HEK293 (cell line): Measurements from ENCODE around the gene CRBN.

Experiments used
- CTCF ChIA-PET: fragments of 350-600 bp; formaldehyde crosslinking; extraction: SDS; loops from one replicate; lab custom pipeline; 2021; ENCODE audit warnings: antibody characterized with exemption; lab: Yijun Ruan, JAX
- POLR2A ChIA-PET: fragments of 300-600 bp; formaldehyde crosslinking; extraction: SDS; loops from one replicate; lab custom pipeline; 2020; ENCODE audit warnings: antibody characterized with exemption, inconsistent platforms; lab: Yijun Ruan, JAX
- H3K27ac ChIP-seq: fragments of 200-500 bp; sonication (Bioruptor generic); 2 replicates; pipeline ENCODE4 v1.5.1; 2014; ENCODE audit warnings: low read depth, low read length, control low read depth, inconsistent platforms; ENCODE audit errors: extremely low read depth
- H3K36me3 ChIP-seq, 2 experiments: fragments of 200-500 bp in 1 of 2; sonication (Bioruptor generic) in 1 of 2; 1 replicate in 1 of 2; 2 replicates in 1 of 2; pipeline ENCODE4 v1.5.1; 2014 to 2017; ENCODE audit warnings: inconsistent platforms in 2 of 2, low read length in 2 of 2; ENCODE audit not compliant: control insufficient read depth in 2 of 2, insufficient read depth in 1 of 2
- H3K4me1 ChIP-seq: fragments of 200-500 bp; sonication (Bioruptor generic); 2 replicates; pipeline ENCODE4 v1.5.1; 2014; ENCODE audit warnings: mild to moderate bottlenecking, low read length, inconsistent platforms; ENCODE audit not compliant: control insufficient read depth, insufficient read depth
- H3K4me3 ChIP-seq: 2 replicates; pipeline ENCODE4 v1.5.1; 2011; ENCODE audit warnings: low read depth, mild to moderate bottlenecking, control low read depth, low read length, moderate library complexity
- H3K9me3 ChIP-seq: fragments of 200-500 bp; sonication (Bioruptor generic); 2 replicates; pipeline ENCODE4 v1.5.1; 2014; ENCODE audit warnings: low read depth, low read length, inconsistent platforms; ENCODE audit not compliant: control insufficient read depth, insufficient read depth
- TCF7L2 ChIP-seq: IDR thresholded peaks from 2 replicates; pipeline ENCODE4 v1.6.1; 2011; ENCODE audit warnings: low read depth, mild to moderate bottlenecking, inconsistent platforms, low read length, moderate library complexity, borderline replicate concordance
- ZBTB17 ChIP-seq: fragments of 450-650 bp; formaldehyde crosslinking; IDR thresholded peaks from 2 replicates; pipeline ENCODE4 v1.5.1; 2016; ENCODE audit warnings: missing biosample characterization, missing genetic modification characterization
- ZNF10 ChIP-seq: fragments of 450-650 bp; formaldehyde crosslinking; IDR thresholded peaks from 2 replicates; pipeline ENCODE4 v1.5.1; 2017; ENCODE audit warnings: missing biosample characterization, missing genetic modification characterization
- ZNF580 ChIP-seq: fragments of 450-650 bp; formaldehyde crosslinking; IDR thresholded peaks from 2 replicates; pipeline ENCODE4 v1.5.1; 2016; ENCODE audit warnings: missing biosample characterization, missing genetic modification characterization
- ZNF76 ChIP-seq: fragments of 450-650 bp; formaldehyde crosslinking; IDR thresholded peaks from 2 replicates; pipeline ENCODE4; 2016; ENCODE audit warnings: low read depth, missing biosample characterization, missing genetic modification characterization, borderline replicate concordance
- ZNF776 ChIP-seq: fragments of 450-650 bp; formaldehyde crosslinking; IDR thresholded peaks from 2 replicates; pipeline ENCODE4 v1.5.0; 2017; ENCODE audit warnings: missing biosample characterization, missing genetic modification characterization, borderline replicate concordance
- TF ChIP-seq, protein P1 (sequence below): fragments of 450-650 bp; formaldehyde crosslinking; IDR thresholded peaks from 2 replicates; pipeline ENCODE4 v1.5.1; 2016; ENCODE audit warnings: missing biosample characterization, missing genetic modification characterization, borderline replicate concordance

CRBN gene

DNA sequence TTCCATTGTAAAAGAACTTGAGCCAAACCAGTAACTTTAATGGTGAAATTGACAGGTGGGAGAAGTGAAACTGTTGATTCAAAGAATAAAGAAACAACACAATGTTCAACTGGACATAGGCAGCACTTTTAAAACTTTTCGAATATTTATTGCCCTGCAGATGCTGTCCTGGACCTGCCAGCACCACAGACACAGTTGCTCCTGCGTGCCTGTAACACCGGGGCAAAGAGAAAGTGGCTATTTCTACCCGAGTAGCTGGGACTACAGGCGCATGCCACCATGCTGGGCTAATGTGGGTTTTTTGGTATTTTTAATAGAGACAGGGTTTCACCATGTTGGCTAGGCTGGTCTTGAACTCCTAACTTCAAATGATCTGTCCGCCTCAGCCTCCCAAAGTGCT lies 76.7 kb downstream of the CRBN start (continued):
- TF ChIP-seq, protein P1, sequence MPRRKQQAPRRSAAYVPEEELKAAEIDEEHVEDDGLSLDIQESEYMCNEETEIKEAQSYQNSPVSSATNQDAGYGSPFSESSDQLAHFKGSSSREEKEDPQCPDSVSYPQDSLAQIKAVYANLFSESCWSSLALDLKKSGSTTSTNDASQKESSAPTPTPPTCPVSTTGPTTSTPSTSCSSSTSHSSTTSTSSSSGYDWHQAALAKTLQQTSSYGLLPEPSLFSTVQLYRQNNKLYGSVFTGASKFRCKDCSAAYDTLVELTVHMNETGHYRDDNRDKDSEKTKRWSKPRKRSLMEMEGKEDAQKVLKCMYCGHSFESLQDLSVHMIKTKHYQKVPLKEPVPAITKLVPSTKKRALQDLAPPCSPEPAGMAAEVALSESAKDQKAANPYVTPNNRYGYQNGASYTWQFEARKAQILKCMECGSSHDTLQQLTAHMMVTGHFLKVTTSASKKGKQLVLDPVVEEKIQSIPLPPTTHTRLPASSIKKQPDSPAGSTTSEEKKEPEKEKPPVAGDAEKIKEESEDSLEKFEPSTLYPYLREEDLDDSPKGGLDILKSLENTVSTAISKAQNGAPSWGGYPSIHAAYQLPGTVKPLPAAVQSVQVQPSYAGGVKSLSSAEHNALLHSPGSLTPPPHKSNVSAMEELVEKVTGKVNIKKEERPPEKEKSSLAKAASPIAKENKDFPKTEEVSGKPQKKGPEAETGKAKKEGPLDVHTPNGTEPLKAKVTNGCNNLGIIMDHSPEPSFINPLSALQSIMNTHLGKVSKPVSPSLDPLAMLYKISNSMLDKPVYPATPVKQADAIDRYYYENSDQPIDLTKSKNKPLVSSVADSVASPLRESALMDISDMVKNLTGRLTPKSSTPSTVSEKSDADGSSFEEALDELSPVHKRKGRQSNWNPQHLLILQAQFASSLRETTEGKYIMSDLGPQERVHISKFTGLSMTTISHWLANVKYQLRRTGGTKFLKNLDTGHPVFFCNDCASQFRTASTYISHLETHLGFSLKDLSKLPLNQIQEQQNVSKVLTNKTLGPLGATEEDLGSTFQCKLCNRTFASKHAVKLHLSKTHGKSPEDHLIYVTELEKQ (tag by site-specific recombination) = no peak
- TF ChIP-seq ZNF10 (tag by site-specific recombination) = no peak
- no peak for TF ChIP-seq ZNF776 (tag by site-specific recombination)
- no peak for TF ChIP-seq ZBTB17 (tag by site-specific recombination)
- no peak for TF ChIP-seq TCF7L2
- TF ChIP-seq ZNF580 (tag by site-specific recombination) = no peak

DNA sequence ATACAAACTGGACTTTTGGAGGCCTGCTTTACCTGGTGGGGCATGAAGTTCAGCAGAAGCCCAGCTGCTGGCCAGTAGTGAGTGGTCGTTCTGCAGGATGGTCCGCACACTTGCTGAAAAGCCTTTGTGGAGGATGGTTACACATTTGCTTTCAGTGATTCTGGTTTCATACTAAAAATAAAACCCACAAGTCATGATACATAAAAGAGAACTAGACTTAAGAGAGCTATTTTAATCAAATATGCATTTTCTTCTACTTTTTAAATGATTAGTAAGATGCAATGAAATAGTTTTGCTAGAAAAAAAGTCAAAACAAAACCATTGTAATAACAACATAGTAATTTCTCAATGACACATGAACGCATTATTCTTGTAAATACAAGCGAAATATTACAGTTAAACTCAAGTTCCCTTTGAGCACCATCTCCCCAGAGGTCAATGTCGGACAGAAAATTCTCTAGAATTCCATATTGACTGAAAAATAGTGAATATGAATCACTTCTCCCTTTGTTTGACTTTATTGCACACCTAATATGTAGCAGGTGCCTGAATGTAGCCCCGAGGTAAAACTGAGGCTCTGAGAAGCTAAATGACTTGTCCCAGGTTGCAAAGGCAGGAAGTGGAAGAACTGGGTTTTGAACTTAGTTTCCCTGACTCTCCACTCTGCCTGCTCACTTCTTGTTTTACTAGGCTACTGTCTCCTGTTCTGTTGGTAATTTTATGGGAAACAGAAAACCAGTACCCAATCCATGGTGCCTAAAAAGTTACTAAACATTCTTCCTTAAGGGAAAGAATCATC lies 77.6 kb downstream of the CRBN start:
- H3K36me3 ChIP-seq = no peaks in the 10 kb centered on the region
- no peak overlapping the region for H3K4me3 ChIP-seq
- no peak for TF ChIP-seq ZNF76 (tag by site-specific recombination)
- TF ChIP-seq, all 188 proteins: peak for 0
- Histone ChIP-seq H3K4me1 (no peaks in the 10 kb centered on the region), H3K27ac (no peak overlapping the region), H3K9me3 (no peaks in the 10 kb centered on the region)
- ChIA-PET CTCF (no interaction called here), POLR2A (interaction anchor here (0.7 kb wide), 1 partner anchor 74 kb away, joined by 5 read pairs; no protein-coding TSS in a partner anchor)
